ENCODE data around the gene SINHCAF.
A peak's percentile ranks its signal among the peaks of the same experiment; 100 is the strongest.

SINHCAF gene

DNA sequence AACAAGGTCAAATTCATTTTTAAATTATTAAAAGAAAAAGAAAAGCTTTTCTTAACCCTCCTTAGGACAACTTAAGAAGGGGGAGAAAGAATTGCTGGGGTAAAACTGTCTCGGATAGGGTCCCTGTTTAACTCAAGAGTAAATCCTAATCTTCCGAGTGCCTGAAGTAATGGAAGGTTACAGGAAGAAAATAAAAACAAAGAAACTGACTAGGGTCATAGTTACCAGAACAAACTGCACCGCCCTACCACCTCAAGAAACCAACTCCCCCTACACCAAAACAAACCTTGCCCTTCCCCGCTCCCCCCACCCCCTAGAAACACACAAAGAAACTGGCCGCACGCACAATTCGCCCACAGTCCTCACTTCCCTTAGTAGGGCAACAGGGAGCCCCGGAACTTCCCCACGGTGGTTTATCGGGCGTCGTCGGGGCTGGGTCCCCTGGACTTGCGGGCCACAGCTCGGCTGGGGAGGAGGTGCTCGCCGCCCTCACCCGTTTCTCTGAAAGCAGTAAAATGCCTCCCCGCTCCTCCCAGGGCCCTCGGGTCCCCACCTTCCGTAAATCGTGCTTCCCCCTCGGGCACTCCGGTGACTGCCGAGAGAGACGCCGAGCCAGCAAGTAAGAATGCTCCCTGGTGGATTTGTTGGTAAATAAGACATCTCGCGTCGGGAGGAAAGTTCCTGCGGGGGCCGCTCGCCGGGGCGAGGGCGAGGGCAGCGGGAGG lies 2.4 kb downstream of the SINHCAF start:
- DNase-seq (ENCODE audit: low read depth): no peak
- H3K4me3 ChIP-seq (ENCODE audit: low read depth, low read length): peak overlapping the region; percentile 90
- TF ChIP-seq, protein P1, sequence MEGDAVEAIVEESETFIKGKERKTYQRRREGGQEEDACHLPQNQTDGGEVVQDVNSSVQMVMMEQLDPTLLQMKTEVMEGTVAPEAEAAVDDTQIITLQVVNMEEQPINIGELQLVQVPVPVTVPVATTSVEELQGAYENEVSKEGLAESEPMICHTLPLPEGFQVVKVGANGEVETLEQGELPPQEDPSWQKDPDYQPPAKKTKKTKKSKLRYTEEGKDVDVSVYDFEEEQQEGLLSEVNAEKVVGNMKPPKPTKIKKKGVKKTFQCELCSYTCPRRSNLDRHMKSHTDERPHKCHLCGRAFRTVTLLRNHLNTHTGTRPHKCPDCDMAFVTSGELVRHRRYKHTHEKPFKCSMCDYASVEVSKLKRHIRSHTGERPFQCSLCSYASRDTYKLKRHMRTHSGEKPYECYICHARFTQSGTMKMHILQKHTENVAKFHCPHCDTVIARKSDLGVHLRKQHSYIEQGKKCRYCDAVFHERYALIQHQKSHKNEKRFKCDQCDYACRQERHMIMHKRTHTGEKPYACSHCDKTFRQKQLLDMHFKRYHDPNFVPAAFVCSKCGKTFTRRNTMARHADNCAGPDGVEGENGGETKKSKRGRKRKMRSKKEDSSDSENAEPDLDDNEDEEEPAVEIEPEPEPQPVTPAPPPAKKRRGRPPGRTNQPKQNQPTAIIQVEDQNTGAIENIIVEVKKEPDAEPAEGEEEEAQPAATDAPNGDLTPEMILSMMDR (IDR thresholded peaks at IDR 0.05; ENCODE audit: low read depth, low read length, missing control alignments): no peak

- no peak for DNase-seq (ENCODE audit: low read depth)
- TF ChIP-seq, protein P1 (IDR thresholded peaks at IDR 0.05; ENCODE audit: low read depth, low read length, missing control alignments): no peak
- H3K4me3 ChIP-seq (ENCODE audit: low read depth, low read length): peak overlapping the region; percentile 90
Observed at GRCh38 chr12:31322801-31323207, 3.1 kb downstream of the SINHCAF start.

DNA sequence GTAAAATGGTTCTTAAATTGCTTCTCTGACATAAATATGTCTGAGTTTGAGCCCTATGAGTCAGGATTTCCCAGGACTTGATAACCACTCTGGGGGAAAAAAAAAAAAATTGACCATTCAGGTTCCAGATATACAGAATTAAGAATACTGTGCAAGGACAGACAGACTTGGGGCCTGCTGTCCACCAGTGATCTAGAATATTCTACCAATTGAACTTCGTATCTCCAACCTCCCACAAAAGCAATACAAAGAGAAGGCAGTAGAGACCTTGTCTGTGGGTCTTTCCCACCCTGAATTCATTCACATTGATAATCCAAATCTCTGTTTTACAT lies 4.1 kb downstream of the SINHCAF start:
- TF ChIP-seq, protein P1 (IDR thresholded peaks at IDR 0.05; ENCODE audit: low read depth, low read length, missing control alignments): no peak
- peak overlapping the region; percentile 90; the same call in 1 of the 2 replicates for H3K4me3 ChIP-seq (ENCODE audit: low read depth, low read length)
- no peak for DNase-seq (ENCODE audit: low read depth)

DNA sequence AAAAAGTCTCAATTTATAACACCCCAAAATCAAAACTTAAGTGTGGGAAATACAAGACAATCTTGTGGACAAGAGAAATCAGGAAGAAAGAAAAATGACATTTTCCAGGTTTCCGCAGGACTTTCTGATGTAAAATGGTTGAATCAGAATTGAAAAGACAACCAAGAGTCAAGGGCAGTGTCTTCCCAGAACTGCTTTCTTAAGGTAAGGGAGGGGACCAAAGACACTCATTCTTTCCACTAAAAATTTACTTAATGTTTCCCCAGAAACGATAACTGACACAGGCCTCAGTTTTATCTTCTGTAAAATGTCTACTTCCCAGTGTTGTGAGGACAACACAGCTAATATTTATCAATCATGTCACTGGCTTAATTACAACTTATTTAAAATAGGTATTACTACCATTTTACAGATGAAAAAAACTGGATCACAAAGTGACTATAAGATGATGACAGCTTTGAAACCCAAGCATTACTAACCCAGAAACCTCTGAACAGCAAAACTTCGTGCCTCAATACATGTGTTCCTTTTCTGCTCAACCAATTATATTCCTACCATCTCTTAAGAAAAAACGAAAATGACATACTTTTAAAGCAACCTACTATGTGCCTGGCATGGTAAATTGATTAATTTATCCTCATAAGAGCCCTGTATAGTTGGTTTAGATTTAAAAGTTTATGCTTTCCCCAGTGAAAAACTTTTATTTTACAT lies 4.6 kb downstream of the SINHCAF start:
- DNase-seq (ENCODE audit: low read depth): no peak
- TF ChIP-seq, protein P1 (IDR thresholded peaks at IDR 0.05; ENCODE audit: low read depth, low read length, missing control alignments): no peak

DNA sequence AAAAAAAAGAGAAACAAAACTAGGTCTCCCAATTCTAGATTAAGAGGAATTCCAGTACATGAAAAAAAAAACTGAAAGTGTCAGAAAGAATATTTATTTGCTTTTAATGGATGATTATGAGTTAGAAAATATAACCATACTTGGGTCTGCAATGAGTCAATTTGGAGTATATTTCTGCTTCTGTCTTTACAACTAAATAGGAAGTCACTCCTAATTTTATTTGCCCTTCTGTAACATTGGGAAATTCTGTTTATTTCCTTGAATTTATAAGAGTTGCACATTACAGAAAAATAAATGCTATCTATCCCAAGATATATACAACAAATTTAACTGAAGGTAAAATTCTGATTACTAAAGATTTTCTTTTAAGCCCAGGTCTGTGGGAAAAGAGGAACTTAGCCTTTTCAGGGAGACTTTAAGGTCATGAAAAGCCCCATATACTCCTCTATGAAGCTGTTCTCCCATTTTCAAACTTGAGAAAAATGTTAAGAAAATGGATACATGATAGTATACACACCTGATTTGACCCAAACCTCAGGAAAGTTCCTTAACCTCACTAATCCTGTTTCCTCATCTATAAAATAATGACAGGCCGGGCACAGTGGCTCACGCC lies 7.2 kb downstream of the SINHCAF start:
- TF ChIP-seq, protein P1 (IDR thresholded peaks at IDR 0.05; ENCODE audit: low read depth, low read length, missing control alignments): no peak
- no peak for DNase-seq (ENCODE audit: low read depth)
- peak overlapping the region; percentile 5; the same call in 1 of the 2 replicates for H3K4me3 ChIP-seq (ENCODE audit: low read depth, low read length)

More for the DNA sequence above, 4.6 kb downstream of the SINHCAF start:
- H3K4me3 ChIP-seq (ENCODE audit: low read depth, low read length): peak overlapping the region; percentile 90; the same call in 1 of the 2 replicates

GRCh38 chr12:31317471-31318395 lies 8.2 kb downstream of the SINHCAF start:
- H3K4me3 ChIP-seq (ENCODE audit: low read depth, low read length): peak overlapping the region; percentile 38
- no peak for DNase-seq (ENCODE audit: low read depth)
- TF ChIP-seq, protein P1 (IDR thresholded peaks at IDR 0.05; ENCODE audit: low read depth, low read length, missing control alignments): no peak
